ENCODE data around the gene ADARB2.

- TF ChIP-seq CTCF (IDR thresholded peaks at IDR 0.05 in 2 of 3, conservative IDR thresholded peaks at IDR 0.05 in 1 of 3; ENCODE audit: control insufficient read depth in 2 of 3, extremely low read depth in 1 of 3, insufficient read depth in 1 of 3, low read depth in 3 of 3, low read length in 3 of 3) (no peak), EZH2 (IDR thresholded peaks at IDR 0.05; ENCODE audit: borderline replicate concordance, control insufficient read depth, low read depth, low read length) (no peak), RAD21 (IDR thresholded peaks at IDR 0.05; ENCODE audit: insufficient read depth, low read depth, low read length) (no peak), ZNF274 (IDR thresholded peaks at IDR 0.05; ENCODE audit: insufficient read depth, insufficient read length) (no peak), ZNF384 (IDR thresholded peaks at IDR 0.05; ENCODE audit: borderline replicate concordance, low read depth, low read length) (no peak)
Measured at GRCh38 chr10:1134156-1134555, 603.2 kb downstream of the ADARB2 start.

Measured in GM12878 (cell line).